Measurements from ENCODE around the gene CACNG5.

CACNG5 gene, protein sequence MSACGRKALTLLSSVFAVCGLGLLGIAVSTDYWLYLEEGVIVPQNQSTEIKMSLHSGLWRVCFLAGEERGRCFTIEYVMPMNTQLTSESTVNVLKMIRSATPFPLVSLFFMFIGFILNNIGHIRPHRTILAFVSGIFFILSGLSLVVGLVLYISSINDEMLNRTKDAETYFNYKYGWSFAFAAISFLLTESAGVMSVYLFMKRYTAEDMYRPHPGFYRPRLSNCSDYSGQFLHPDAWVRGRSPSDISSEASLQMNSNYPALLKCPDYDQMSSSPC

DNA sequence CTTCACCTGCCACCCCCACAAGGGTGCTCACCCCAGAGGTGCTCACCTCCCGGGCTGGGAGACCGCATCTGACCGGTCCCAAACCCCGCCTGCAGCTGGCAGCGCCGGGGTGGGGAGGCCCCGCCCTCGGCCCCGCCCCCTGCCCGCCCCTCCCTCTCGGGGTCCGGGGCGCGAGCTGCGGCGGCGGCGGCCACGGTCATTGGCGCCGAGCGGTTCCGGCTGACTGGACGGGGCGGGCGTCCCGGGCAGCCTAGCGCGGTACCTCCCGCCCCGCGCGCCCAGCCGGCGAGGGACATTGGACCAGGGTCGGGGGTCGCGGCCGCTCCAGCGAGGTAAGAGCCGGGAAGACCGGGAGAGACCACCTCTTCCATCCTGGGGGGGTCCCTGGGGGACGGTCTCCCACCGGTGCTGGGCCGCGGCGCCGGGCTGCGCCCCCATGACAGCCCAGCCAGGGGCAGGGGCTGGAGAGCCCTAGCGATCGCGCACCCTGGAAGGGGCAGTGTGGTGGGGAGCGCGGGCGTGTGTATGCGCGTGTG, at the start of gene CACNG5:
TSS of gene CACNG5 (plus strand) at position 199 of the 536 bp plus-strand sequence. CDS start 42,216 bp downstream, outside the sequence.
- DNase-seq = no peak

DNA sequence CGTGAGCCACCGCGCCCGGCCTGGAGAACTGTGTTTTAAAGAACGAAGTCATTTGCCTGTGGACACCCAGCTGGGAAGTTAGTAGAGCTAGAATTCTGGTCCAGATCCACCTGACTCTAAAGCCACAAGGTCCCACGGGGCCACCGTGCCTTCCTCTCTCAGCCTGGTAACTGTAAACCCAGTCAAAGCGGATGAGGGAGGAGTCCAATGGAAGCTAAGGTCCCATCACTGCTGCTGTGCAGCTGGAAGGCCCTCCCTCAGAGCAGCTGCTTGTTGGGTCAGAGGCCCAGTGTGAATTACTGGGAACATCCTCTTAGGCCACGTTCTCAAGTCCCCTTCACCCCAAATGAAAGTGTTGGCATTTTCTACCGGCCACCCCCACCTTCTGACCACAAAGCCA, 48.8 kb upstream of the CACNG5 start:
- DNase-seq = no peak

DNA sequence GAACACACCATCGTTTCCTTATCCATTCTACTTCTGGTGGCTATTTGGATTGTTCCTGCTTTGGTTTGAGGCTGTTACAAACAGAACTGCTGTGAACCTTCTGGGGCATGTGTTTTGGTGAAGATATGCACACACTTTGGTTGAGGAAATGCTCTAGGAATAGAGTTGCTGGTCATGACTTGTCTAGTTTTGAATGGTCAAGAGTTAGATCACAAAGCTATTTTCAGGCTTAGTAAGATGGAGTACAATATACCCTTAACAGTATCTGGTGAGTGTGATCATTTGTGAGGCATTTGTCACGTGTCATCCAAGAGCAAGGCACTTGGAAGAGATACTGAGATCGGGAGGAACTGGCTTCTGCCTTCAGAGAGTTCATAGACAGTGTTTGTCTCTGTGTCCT, 47.0 kb upstream of the CACNG5 start:
- no peak for DNase-seq

DNA sequence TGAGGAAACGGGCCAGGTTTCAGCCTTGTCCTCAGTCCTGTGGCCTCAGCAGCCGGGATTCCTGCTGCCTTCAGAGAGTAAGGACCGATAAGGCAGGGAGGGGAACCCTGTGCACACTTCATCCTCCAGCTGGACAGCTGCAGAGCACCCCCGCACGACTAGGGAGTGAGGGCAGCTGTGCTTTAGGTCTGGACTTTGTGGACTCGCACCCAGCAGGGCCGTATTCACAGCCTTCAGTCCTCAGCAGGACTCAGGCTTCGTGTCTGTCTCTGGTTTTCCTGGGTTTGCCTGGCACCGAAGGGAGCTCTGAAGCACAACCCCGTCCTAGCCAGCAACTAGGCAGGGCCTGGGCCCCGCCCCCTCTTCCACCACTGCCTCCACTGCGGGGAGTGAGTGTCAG, 45.8 kb upstream of the CACNG5 start:
- no peak for DNase-seq

- DNase-seq = no peak
Observed at GRCh38 chr17:66789961-66790437, 44.9 kb upstream of the CACNG5 start.

GRCh38 chr17:66790501-66791061, 44.3 kb upstream of the CACNG5 start:
- DNase-seq = no peak

DNA sequence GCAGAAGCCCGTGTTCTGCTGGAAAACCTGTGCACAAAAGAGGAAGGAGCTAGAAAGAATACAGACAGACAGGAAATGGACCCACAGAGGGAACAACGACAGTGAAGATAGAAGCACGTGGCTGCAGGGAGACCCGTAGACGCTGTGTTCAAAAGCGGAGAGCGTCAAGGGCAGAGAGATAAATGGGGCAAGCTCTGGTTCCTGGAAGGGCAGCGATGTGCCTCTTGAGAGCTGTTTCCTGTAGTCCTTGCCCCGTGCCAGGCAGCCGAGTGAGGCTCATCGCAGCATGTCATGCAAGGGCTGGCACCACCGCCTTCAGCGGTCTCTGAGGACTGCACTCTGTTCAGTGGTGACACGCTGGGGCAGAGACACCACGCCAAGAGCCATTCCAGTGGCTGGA, 43.6 kb upstream of the CACNG5 start:
- no peak for DNase-seq

GRCh38 chr17:66793814-66794213, 41.1 kb upstream of the CACNG5 start:
- no peak for DNase-seq

- DNase-seq = no peak
Observed at GRCh38 chr17:66795486-66795885, 39.4 kb upstream of the CACNG5 start.

- DNase-seq = no peak
Observed at GRCh38 chr17:66799849-66800537, 34.9 kb upstream of the CACNG5 start.

GRCh38 chr17:66803474-66803951, 31.4 kb upstream of the CACNG5 start:
- no peak for DNase-seq

- no peak for DNase-seq
Observed at GRCh38 chr17:66805567-66805966, 29.4 kb upstream of the CACNG5 start.

GRCh38 chr17:66807182-66807581, 27.7 kb upstream of the CACNG5 start:
- DNase-seq = no peak

DNA sequence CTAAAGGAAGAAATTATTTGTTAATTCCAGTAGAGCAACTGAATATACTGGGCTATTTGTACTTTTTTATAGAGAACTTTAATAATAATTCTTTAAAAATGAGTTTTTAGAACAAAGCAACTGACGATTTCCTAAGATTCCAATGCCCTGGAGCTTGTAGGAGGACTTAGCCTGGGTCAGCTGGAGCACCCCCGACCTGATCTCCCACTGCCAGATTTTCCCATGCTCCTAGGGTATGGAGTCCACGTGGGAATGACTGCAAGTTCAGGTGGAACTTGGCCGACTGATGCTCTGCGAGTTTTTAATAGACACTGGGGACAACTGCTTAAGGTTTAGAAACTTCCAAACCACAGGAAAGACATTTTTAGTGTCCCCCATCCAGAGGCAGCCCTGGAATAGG, 25.5 kb upstream of the CACNG5 start:
- no peak for DNase-seq

DNA sequence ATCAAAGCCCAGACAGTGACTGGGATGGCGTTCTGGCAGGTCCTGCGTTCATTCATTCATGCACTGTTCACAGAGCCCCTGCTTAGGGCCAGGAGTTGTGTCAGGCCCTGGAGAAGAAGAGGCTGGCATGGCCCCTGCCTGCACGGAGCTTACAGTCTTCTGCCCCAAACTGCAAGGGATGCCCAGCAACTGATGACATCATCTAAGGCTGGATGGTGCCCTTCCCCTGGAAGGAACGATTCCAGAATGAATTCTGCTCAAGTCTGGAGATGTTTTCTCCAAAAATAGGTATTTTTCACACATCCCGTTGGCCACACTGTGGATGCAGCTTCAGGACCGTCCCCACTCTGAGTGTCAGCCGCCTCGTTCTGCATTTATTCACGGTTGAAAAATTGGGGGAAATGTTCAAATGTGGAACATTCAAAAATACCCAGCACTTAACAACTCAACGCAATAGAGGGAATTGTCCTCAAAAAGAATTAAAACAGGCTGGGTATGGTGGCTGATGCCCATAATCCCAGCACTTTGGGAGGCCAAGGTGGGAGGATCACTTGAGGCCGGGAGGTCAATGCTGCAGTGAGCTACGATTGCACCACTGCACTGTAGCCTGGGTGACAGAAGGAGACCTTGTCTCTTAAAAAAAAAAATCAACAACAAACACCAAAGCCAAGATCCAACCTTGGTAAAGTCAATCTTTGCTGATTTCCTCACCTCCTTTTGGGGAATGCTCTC, 23.8 kb upstream of the CACNG5 start:
- no peak for DNase-seq

- no peak for DNase-seq
Observed at GRCh38 chr17:66811683-66812054, 23.2 kb upstream of the CACNG5 start.

DNA sequence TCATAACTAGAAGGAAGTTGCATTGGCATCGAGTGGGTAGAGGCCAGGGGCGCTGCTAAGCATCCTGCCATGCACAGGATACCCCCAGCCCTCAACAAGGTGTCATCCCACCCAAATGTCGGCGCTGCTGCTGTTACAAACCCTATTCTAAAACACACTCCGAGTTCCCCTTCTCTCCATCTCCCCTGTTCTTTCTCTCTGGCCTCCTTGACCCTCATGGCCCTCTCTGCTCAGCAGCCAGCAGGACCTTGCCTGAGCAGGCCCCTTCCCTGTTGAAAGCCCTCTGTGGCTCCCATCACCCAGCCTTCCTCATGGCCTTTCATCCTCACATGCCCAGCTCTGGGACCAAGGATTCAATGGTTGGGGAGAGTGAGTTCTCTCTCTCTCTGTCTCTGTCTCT, 22.3 kb upstream of the CACNG5 start:
- no peak for DNase-seq

GRCh38 chr17:66813296-66813695, 21.6 kb upstream of the CACNG5 start:
- no peak for DNase-seq

- DNase-seq = no peak
Observed at GRCh38 chr17:66814026-66814425, 20.9 kb upstream of the CACNG5 start.

GRCh38 chr17:66814570-66814969, 20.3 kb upstream of the CACNG5 start:
- no peak for DNase-seq

- DNase-seq = no peak
Observed at GRCh38 chr17:66817750-66818149, 17.2 kb upstream of the CACNG5 start.

- DNase-seq = no peak
Observed at GRCh38 chr17:66819466-66819865, 15.5 kb upstream of the CACNG5 start.

DNA sequence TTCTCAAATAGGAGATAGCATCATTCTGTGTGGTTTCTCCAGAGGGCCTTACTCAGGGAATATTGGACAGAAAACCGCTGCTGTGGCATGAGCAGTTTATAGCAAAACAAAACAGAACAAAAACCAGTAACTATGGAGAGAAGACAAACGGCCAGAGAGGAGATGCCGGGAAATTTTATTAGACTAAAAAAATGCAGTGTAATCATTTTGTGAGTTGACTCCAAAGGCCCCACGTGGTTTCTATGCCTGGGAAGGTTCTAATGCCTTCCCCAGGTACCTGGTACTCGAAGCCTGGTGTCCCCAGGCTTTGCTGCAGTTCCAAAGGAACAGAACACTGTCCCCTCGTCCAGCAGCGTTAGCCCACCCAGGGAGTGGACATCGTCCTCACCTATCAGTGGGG, 12.9 kb upstream of the CACNG5 start:
- DNase-seq = no peak
